Right lobe of liver (tissue), 4 donors: ENCODE measurements around the gene ACTR1A.

Source experiments
- CTCF ChIP-seq, 4 donors: fragments of 200-600 bp in 3 of 4; fragments of 450-650 bp in 1 of 4; IDR thresholded peaks; one replicate each; pipeline versions ENCODE4 v1.5.1 to v1.8.0; 2016 to 2022; ENCODE audit warnings: antibody characterized with exemption in 4 of 4, mild to moderate bottlenecking in 2 of 4
- POLR2A ChIP-seq: fragments of 450-650 bp; IDR thresholded peaks from one replicate; pipeline ENCODE4 v1.6.1; 2017; ENCODE audit warnings: antibody characterized with exemption, mild to moderate bottlenecking
- donor health status: DM: no; HTN: no; CAD: no.
- donor health status: DM: no; HTN: no; CAD: no.
- donor health status: DM: no; HTN: yes; CAD: no.

DNA sequence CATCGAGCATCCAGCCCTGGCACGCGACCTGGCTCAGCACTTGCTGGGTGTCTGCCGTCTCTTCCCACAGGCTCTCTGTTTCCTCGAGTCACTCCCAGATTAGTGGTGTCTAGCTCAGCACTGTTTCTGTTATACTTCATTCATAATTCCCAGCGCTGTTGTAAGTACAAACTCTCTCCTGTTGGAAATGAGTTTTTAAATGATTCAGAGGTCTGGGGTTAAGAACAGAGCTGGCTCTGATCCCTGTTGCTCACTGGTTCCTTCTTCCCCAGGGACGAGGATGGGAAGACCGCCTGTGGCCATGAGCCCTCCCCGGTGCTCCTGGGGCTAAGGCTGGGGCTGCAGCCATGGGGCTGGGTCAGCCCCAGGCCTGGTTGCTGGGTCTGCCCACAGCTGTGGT, 33.8 kb downstream of the ACTR1A start:
- TF ChIP-seq CTCF (IDR thresholded peaks at IDR 0.05), result no peak
- TF ChIP-seq POLR2A, result no peak
